HS-27A (cell line): ENCODE data around the gene FOXA1.

Source experiments
- DNase-seq: peaks from one replicate; pipeline ENCODE4 v3.0.0-alpha.2; 2012; ENCODE audit warnings: low read depth, missing footprints

Gene FOXA1

GRCh38 chr14:37602605-37603453 lies 7.8 kb upstream of the FOXA1 start:
- no peak for DNase-seq

GRCh38 chr14:37601865-37602264 lies 6.8 kb upstream of the FOXA1 start:
- DNase-seq = no peak

DNA sequence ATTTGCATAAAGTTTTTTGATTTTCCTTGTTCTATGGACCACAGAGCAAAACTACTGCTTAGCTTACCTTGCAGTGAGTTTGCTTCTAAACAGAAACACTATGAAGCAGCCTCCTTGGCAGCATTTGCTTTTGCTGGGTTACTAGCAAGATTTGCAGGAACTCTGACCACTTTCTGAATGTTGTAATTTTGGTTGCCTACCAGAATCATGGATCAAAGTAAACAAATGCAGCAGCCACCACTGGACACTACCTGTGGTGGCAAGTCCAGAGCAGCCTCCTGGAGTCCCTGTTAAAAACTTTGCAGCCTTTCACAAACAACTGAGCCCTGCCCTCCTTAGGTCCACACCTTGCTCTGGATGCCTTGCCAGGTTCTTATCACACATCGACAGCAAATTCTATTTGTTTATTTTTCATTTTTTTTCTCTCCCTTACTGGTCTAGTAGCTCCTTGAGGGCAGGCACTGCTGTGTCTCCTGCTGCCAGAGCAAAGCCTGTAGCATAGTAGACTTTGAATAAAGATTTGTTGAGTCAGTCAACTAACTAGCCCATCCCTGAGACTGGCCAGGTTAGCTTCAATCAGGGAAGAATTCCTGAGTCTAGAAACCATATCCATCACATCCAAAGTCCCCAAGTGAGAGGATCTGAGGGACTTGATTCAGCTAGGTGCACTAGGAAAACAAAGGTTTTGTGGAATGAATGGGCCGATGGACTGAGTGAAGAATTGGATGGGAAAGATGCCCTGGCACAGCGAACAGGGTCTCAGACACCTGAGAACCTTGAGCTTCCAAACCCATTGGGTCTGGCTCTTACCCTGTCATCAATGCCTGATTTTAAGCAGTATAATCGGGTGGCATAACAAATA lies 6.1 kb upstream of the FOXA1 start:
- DNase-seq = no peak

DNA sequence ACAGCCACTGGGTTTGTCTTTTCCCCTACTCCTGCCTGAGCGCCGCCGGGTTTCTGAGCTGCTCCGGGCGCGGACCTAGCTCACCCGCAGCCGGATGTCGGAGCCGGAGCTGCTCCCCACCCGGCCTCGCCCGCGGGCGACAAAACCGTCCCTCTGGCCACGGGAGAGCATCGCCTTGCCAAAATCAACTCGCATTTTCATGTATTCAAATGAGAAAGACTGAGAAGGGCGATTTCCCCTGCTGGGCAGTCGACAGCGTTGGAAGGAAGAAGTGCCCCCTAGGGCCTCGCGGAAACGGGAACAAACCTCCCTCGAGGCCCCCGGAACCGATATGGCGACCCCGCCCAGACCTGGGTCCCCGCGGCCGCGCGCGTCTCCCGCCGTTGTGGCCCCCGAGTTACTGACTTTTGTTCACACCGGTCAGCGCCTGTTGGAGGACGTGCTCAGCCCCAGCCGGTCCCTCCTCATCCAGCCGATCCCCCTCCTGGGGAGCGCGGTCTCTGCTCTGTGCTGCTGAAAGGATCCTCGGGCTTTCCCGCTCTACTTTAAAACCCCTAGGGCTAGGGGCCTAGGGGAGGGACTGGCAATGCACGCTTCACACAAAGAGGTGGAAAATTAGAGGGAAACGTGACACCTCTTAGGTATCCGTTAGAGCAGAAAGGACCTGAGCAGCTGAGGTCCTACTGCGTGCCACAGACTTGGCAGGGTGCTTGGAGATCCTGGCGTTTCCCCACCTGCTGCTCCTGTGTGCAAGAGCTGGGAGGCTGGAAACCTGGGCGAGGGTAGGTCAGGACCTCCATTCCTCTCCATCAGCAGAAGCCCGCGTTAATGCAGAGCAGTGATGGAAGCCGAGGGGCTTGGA lies 4.7 kb upstream of the FOXA1 start:
- DNase-seq = no peak

DNA sequence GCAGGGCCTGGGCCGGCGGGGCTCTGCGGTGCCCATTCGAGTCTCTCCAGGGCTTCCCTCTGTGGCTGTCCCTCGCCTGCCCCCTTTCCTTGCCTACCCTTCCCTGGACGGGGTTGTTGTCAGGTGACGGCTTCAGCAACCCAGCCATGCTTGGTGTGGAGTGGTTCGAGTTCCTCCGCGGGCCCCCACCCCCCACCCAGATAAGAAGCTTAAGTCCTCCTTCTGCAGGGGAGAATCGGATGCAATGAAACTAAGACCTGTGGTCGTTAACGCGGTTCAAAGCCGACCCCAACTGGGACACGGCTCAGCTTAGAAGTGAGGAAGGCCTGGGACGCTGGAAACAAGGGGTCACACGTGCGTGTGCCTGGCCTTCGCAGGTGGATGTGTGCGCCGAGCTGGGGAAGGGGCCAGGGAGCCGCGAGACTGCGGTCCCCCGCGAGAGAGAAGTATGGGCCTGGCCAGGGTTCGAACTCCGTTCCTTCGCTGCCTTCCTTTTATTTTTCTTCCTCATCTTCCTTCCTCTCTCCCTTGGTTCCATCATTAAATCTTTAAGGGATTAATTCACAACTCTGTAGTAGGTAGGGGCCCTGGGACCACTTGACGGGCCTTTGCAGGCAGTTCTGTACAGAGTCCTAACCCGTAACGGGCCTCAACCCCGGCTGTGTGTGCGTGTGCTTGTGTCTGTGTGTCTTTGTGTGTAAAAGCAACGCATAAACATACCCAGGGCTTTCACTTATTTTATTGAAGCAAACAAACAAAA lies 3.9 kb upstream of the FOXA1 start:
- no peak for DNase-seq

DNA sequence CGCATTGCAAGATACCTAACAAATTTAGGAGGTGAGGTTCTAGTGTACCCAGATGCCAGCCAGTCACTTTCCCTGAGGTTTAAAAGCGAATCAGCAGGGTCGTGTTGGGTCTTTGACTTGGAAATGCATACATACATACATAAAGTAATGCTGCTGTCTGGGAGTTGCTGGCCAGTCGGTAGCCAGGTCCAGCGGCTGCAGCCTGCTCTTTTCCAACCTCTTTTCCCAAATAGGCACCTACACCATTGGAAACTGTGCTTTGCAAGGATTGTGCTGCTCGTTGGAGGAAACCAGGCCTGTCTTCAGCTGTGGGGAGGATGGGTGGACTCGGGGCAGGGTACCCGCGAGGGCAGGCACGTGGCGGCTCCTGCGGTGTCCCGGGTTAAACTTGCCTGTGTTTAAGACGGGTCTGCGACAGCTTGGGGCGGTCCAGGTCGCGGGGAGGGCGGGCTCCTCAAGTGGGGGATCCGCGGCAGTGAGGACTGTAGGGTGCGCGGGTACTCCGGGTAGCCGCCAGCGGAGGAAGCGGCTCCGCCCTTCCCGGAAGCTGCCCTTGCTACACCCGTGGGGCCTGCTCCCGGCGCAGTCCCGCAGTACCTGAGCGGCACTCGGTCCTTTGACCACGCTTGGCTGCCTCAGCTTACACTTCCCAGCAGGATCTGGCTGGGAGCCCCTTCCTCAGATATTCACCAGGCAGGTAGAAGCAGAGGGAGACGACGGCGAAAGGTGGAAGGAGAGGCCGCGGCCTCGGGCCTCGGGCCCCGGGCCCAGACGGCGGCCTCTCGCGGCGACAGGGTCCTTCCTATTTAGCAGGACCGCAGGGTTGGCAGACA lies 3.1 kb upstream of the FOXA1 start:
- DNase-seq = no peak

GRCh38 chr14:37597538-37597913 lies 2.5 kb upstream of the FOXA1 start:
- no peak for DNase-seq

- DNase-seq = no peak
These were observed 1.9 kb upstream of the FOXA1 start for GRCh38 chr14:37596790-37597472.

DNA sequence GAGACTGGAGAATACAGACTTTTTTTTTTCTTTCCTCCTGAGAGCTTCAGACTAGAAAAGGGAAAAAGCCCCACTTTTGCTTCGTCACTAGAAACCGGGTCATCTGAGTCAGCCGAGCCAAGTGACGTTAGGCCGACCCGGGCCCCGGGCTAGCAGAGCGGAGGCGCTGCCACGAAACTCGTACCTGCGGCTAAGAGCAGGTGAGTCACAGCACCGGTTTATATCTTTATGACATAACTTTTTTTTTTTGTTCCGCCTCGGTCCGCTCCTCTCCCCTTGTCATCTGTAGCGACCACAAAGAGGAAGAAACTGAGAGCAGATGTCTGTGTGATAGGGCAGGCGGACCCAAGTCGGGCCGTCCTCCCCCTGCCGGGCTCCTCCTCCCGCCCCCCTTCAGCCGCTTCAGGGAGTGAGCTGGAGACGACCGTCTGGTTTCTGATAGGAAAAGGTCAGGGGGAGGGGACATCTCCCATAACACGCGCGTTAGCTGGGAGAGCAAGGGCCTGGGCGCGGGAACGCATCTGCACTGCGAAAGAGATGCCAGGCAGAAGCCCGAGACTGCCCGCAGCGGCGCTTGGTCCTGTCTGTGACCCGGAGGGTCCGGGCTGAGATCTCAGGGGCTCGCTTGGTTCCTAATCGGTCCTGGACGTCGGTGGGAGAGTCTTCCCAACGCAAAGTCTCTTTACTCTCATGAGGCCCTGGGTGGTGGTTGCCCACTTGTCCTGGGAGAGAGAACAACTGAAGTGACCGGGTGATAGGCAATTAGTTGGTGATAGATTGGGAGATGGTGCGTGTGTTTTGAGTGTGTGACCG lies 966 bp upstream of the FOXA1 start:
- DNase-seq = no peak

- peak; percentile 74 for DNase-seq
These were observed 645 bp downstream of the FOXA1 start for GRCh38 chr14:37594238-37594970.

DNA sequence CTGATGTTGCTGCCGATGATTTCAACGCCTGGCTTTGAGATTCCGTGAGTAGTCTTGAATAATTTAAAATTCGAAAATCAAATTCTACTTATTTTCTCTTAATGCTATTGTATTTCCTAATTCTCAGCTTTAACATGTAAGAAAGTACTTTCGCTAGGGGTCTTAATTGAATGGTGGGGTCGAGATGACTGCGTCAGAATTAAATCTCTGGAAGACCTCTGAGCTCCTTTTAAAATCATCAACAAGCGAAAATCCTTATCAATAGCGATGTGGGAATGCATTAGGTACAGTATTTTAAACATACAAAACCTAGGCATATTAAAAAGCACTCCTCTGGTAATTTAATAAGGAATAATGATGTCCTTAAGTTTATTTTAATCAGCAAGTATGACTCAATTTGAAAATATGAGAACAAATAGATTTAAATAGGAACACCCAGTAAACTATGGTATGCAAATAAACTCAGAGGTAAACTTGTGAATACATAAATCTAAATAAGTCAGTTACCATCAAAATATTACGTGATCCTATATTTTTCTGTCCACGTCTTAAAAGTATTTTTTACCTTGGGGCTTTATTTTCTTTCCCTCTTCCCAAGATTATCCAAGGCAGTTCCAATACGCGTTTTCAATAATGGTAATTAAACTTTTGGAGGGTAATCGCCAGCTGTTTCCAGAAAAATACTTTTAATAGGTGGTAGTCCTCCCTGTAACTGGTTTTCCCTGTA lies 1.4 kb downstream of the FOXA1 start:
- no peak for DNase-seq

DNA sequence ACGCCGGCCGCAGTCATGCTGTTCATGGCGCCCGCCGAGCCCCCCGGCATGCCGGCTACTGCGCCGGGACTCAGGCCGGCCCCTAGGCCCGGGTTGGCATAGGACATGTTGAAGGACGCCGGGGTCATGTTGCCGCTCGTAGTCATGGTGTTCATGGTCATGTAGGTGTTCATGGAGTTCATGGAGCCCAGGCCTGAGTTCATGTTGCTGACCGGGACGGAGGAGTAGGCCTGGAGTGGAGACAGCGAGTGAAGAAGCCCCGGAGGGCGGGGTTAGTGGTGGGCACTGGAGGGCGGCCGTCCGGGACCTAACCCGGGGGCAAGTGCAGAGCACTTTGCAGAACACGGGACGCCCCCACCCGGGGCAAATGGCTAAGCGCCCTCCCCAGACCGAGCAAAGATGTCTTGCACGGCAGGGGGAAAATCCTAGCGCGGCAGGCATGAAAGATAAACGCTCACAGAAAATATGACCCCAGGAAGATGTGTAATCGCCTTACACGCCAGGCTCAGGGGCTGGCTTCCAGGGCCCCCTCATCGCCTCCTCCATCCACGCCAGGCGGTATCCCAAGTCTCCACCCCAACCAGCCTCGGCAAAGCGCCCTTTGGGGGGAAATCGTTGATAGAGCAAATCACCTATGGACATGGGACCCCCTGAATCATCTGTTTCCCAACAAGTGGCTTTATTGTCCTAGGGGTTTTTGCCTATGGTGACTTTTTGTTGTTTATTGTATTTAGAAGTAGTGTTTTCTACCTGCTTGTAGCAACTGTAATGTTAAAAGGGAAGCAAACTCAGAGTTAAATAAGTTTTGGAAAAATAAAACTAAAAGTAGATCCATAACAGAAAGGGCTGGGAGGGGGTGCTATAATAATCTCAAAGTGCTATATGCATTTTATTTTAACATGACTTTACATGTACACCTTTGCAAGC lies 2.3 kb downstream of the FOXA1 start:
- no peak for DNase-seq

- no peak for DNase-seq
These were observed 3.0 kb downstream of the FOXA1 start for GRCh38 chr14:37591941-37592481.

DNA sequence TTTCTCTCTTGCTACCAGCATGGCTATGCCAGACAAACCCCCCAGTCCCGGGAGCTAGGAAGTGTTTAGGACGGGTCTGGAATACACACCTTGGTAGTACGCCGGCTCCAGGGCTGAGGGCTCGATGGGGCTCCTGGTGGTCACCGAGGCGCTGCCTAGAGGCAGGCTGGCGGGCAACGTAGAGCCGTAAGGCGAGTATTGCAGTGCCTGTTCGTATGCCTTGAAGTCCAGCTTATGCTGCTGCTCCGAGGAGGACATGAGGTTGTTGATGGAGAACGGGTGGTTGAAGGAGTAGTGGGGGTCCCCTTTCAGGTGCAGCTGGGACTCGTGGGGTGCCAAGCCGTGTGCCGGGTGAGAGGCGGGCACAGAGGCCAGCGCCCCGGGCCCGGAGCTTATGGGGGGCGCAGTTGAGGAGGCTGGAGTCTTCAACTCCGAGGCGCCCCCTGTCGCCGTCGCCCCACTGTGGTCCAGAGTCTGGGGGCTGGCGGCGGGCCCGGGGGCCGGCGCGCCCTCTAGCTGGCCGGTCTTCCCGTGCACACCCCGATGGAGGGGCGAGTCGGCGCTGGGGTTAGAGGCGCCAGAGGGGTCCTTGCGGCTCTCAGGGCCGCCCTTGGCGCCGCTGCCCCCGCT lies 3.6 kb downstream of the FOXA1 start:
- DNase-seq = no peak

GRCh38 chr14:37590428-37591139 lies 4.5 kb downstream of the FOXA1 start:
- DNase-seq = no peak
